OCI-LY1 (cell line): ENCODE data around the gene CLEC16A.

Source experiments
- H2AFZ ChIP-seq: fragments of 200-600 bp; sonication (generic), shearing (Covaris generic); 2 replicates; pipeline ENCODE4 v1.6.0; 2014; ENCODE audit warnings: antibody characterized with exemption, mild to moderate bottlenecking, low read length
- H3F3A ChIP-seq: fragments of 200-600 bp; sonication (generic), shearing (Covaris generic); 2 replicates; pipeline ENCODE4 v1.6.0; 2014; ENCODE audit warnings: mild to moderate bottlenecking, antibody characterized with exemption, low read length, moderate library complexity; ENCODE audit not compliant: insufficient read depth
- H3K27ac ChIP-seq: fragments of 200-600 bp; sonication (generic); 2 replicates; pipeline ENCODE4 v1.5.1; 2014; ENCODE audit warnings: low read length, mixed run types, mild to moderate bottlenecking, low read depth; ENCODE audit not compliant: poor library complexity, severe bottlenecking
- H3K27me3 ChIP-seq: fragments of 200-600 bp; sonication (generic); 2 replicates; pipeline ENCODE4 v1.6.0; 2014; ENCODE audit warnings: antibody characterized with exemption, mild to moderate bottlenecking, low read length, moderate library complexity; ENCODE audit not compliant: insufficient read depth
- H3K36me3 ChIP-seq: fragments of 200-600 bp; sonication (generic); 2 replicates; pipeline ENCODE4 v1.6.1; 2014; ENCODE audit warnings: mild to moderate bottlenecking, antibody characterized with exemption, low read length, moderate library complexity, mixed read lengths; ENCODE audit not compliant: insufficient read depth
- H3K4me1 ChIP-seq: fragments of 200-600 bp; sonication (generic); 2 replicates; pipeline ENCODE4 v1.5.1; 2014; ENCODE audit warnings: mild to moderate bottlenecking, low read length, moderate library complexity; ENCODE audit not compliant: insufficient read depth, severe bottlenecking
- H3K4me2 ChIP-seq: fragments of 200-600 bp; sonication (generic), shearing (Covaris generic); 2 replicates; pipeline ENCODE4 v1.6.1; 2014; ENCODE audit warnings: low read length
- H3K4me3 ChIP-seq: fragments of 200-600 bp; sonication (generic); 2 replicates; pipeline ENCODE4 v1.5.1; 2014; ENCODE audit warnings: low read length, low read depth, mild to moderate bottlenecking, mixed read lengths; ENCODE audit not compliant: poor library complexity, severe bottlenecking
- H3K79me2 ChIP-seq: fragments of 200-600 bp; shearing (Covaris generic); 2 replicates; pipeline ENCODE4 v1.6.1; 2016; ENCODE audit warnings: mixed run types, low read length, mixed read lengths; ENCODE audit not compliant: insufficient read depth
- H3K9ac ChIP-seq: fragments of 200-600 bp; sonication (generic), shearing (Covaris generic); 2 replicates; pipeline ENCODE4 v1.6.1; 2014; ENCODE audit warnings: mild to moderate bottlenecking, low read length, mixed read lengths
- H3K9me2 ChIP-seq: fragments of 200-600 bp; sonication (generic), shearing (Covaris generic); 2 replicates; pipeline ENCODE4 v1.6.1; 2014; ENCODE audit warnings: low read depth, mild to moderate bottlenecking, low read length, mixed read lengths
- H3K9me3 ChIP-seq: fragments of 200-600 bp; shearing (Covaris generic); 2 replicates; pipeline ENCODE4 v1.6.1; 2014; ENCODE audit warnings: low read length, mixed read lengths
- H4K20me1 ChIP-seq: fragments of 200-600 bp; sonication (generic), shearing (Covaris generic); 2 replicates; pipeline ENCODE4 v1.6.0; 2016; ENCODE audit warnings: mild to moderate bottlenecking, low read length; ENCODE audit not compliant: insufficient read depth
- CTCF ChIP-seq: fragments of 200-600 bp; sonication (generic), shearing (Covaris generic); IDR thresholded peaks from 2 replicates; pipeline ENCODE4 v1.5.1; 2017; ENCODE audit warnings: mild to moderate bottlenecking, antibody characterized with exemption, low read length, moderate library complexity, mixed read lengths
- EZH2 ChIP-seq: fragments of 200-600 bp; sonication (generic), shearing (Covaris generic); IDR thresholded peaks from 2 replicates; pipeline ENCODE4 v1.8.0; 2017; ENCODE audit warnings: borderline replicate concordance, mixed run types, mild to moderate bottlenecking, antibody characterized with exemption, low read length, moderate library complexity, mixed read lengths

The CLEC16A gene

GRCh38 chr16:11029948-11030347 lies 85.6 kb downstream of the CLEC16A start:
- Histone ChIP-seq H3K27me3 (no peaks in the 10 kb centered on the region), H3K4me3 (no peak overlapping the region), H3K4me2 (no peak overlapping the region), H3K9me3 (peaks cover 15% of the 10 kb centered on the region), H3K4me1 (no peaks in the 10 kb centered on the region), H3K36me3 (peaks cover 83% of the 10 kb centered on the region), H3F3A (no peaks in the 10 kb centered on the region), H3K79me2 (no peaks in the 10 kb centered on the region), H3K9me2 (no peaks in the 10 kb centered on the region), H3K27ac (no peak overlapping the region), H2AFZ (no peak overlapping the region), H3K9ac (no peak overlapping the region), H4K20me1 (no peaks in the 10 kb centered on the region)
- no peak for TF ChIP-seq EZH2
- TF ChIP-seq CTCF = no peak

GRCh38 chr16:11030990-11031510 lies 86.7 kb downstream of the CLEC16A start:
- Histone ChIP-seq H3K79me2 (no peaks in the 10 kb centered on the region), H4K20me1 (no peaks in the 10 kb centered on the region), H2AFZ (no peak overlapping the region), H3K27ac (no peak overlapping the region), H3K27me3 (no peaks in the 10 kb centered on the region), H3K9ac (no peak overlapping the region), H3K9me3 (peaks cover 7% of the 10 kb centered on the region; the same call in 1 of the 2 replicates), H3K4me2 (no peak overlapping the region), H3F3A (no peaks in the 10 kb centered on the region), H3K36me3 (peaks cover 82% of the 10 kb centered on the region), H3K4me3 (no peak overlapping the region), H3K4me1 (no peaks in the 10 kb centered on the region), H3K9me2 (no peaks in the 10 kb centered on the region)
- TF ChIP-seq EZH2 (no peak), CTCF (no peak)

- H3F3A ChIP-seq = no peaks in the 10 kb centered on the region
- H3K4me3 ChIP-seq = no peak overlapping the region
- H3K9me3 ChIP-seq = peaks cover 3% of the 10 kb centered on the region; the same call in 1 of the 2 replicates
- H3K9ac ChIP-seq = no peak overlapping the region
- peaks cover 70% of the 10 kb centered on the region for H3K36me3 ChIP-seq
- no peaks in the 10 kb centered on the region for H3K4me1 ChIP-seq
- no peaks in the 10 kb centered on the region for H3K9me2 ChIP-seq
- H4K20me1 ChIP-seq = no peaks in the 10 kb centered on the region
- H3K27ac ChIP-seq = no peak overlapping the region
- H3K79me2 ChIP-seq = no peaks in the 10 kb centered on the region
- TF ChIP-seq EZH2 (no peak), CTCF (no peak)
- no peak overlapping the region for H3K4me2 ChIP-seq
- no peaks in the 10 kb centered on the region for H3K27me3 ChIP-seq
- H2AFZ ChIP-seq = no peak overlapping the region
Observed at GRCh38 chr16:11032000-11032921, 87.9 kb downstream of the CLEC16A start.
